GM23338 (cell line): ENCODE measurements around the gene SLC2A6. TPM values are rescaled to one million over a fixed set of nuclear protein-coding genes. Genes with fewer than 3 reads are reported as not detected.

ENCODE experiments used
- ATAC-seq: fragments of 200-7000 bp; cut with Tn5 transposase; 3 replicates; pipeline ENCODE4 v1.9.1; 2020
- DNase-seq: peaks from one replicate; pipeline ENCODE4 v3.0.0-alpha.2; 2015; ENCODE audit warnings: low spot score
- H2AFZ ChIP-seq: fragments of 200-600 bp; sonication (generic); 2 replicates; pipeline ENCODE4 v1.8.0; 2016; ENCODE audit warnings: antibody characterized with exemption, mild to moderate bottlenecking, moderate library complexity
- H3F3A ChIP-seq: fragments of 200-600 bp; sonication (generic); replicated peaks from 2 replicates; pipeline ENCODE4 v1.8.0; 2017; ENCODE audit warnings: antibody characterized with exemption, mixed run types, low read depth
- H3K27ac ChIP-seq: fragments of 200-600 bp; sonication (generic); 2 replicates; pipeline ENCODE4 v1.6.1; 2016; ENCODE audit warnings: low read depth
- H3K27me3 ChIP-seq: fragments of 200-600 bp; sonication (generic); 2 replicates; pipeline ENCODE4 v1.8.0; 2016; ENCODE audit warnings: mild to moderate bottlenecking, mixed run types, moderate library complexity; ENCODE audit not compliant: insufficient read depth
- H3K36me3 ChIP-seq: fragments of 200-600 bp; sonication (generic); 2 replicates; pipeline ENCODE4 v1.8.0; 2016; ENCODE audit warnings: mild to moderate bottlenecking; ENCODE audit not compliant: insufficient read depth
- H3K4me1 ChIP-seq: fragments of 200-600 bp; sonication (generic); 2 replicates; pipeline ENCODE4 v1.8.0; 2016; ENCODE audit warnings: mild to moderate bottlenecking, moderate library complexity; ENCODE audit not compliant: insufficient read depth
- H3K4me2 ChIP-seq: fragments of 200-600 bp; sonication (generic); 2 replicates; pipeline ENCODE4 v1.7.1; 2017; ENCODE audit warnings: mixed run types
- H3K4me3 ChIP-seq: fragments of 200-600 bp; sonication (generic); 2 replicates; pipeline ENCODE4 v1.6.1; 2016; ENCODE audit warnings: mixed run types
- H3K79me2 ChIP-seq: fragments of 200-600 bp; sonication (generic); replicated peaks from 2 replicates; pipeline ENCODE4 v1.8.0; 2017; ENCODE audit warnings: mild to moderate bottlenecking; ENCODE audit not compliant: insufficient read depth
- H3K9me2 ChIP-seq: fragments of 200-600 bp; sonication (generic); 2 replicates; pipeline ENCODE4 v1.8.0; 2017; ENCODE audit not compliant: insufficient read depth
- H4K20me1 ChIP-seq: fragments of 200-600 bp; sonication (generic); replicated peaks from 2 replicates; pipeline ENCODE4 v1.8.0; 2017; ENCODE audit warnings: mild to moderate bottlenecking; ENCODE audit not compliant: insufficient read depth
- H3K27ac Mint-ChIP-seq: 2 replicates; pipeline ENCODE4 v1.8.0; 2020; ENCODE audit warnings: inconsistent platforms, mild to moderate bottlenecking, moderate library complexity, mixed read lengths
- H3K27me3 Mint-ChIP-seq: 3 replicates; pipeline ENCODE4 v1.8.0; 2022; ENCODE audit warnings: low read depth, mild to moderate bottlenecking, moderate library complexity, mixed read lengths, inconsistent platforms; ENCODE audit not compliant: insufficient read depth, poor library complexity
- H3K36me3 Mint-ChIP-seq: 3 replicates; pipeline ENCODE4 v1.8.0; 2021; ENCODE audit warnings: low read depth, mild to moderate bottlenecking, inconsistent platforms, moderate library complexity, mixed read lengths
- H3K4me1 Mint-ChIP-seq: 3 replicates; pipeline ENCODE4 v1.8.0; 2020; ENCODE audit warnings: mild to moderate bottlenecking, inconsistent platforms, mixed read lengths
- H3K4me3 Mint-ChIP-seq: 3 replicates; pipeline ENCODE4 v1.8.0; 2021; ENCODE audit warnings: moderate library complexity, mild to moderate bottlenecking, inconsistent platforms, mixed read lengths
- H3K9me3 Mint-ChIP-seq: 3 replicates; pipeline ENCODE4 v1.8.0; 2020; ENCODE audit warnings: moderate library complexity, mild to moderate bottlenecking, inconsistent platforms, mixed read lengths
- CREB1 ChIP-seq: fragments of 250-450 bp; sonication (Bioruptor Pico); IDR thresholded peaks from 2 replicates; pipeline ENCODE4 v1.5.0; 2020; ENCODE audit warnings: low read depth, mild to moderate bottlenecking, moderate library complexity
- ETS1 ChIP-seq: IDR thresholded peaks from 2 replicates; pipeline ENCODE4 v1.6.1; 2016; ENCODE audit warnings: antibody characterized with exemption
- EZH2 ChIP-seq: fragments of 200-600 bp; sonication (generic); IDR thresholded peaks from one replicate; pipeline ENCODE4 v1.8.0; 2017; ENCODE audit warnings: antibody characterized with exemption, mild to moderate bottlenecking, low read depth; ENCODE audit not compliant: unreplicated experiment
- EZH2phosphoT487 ChIP-seq: fragments of 200-600 bp; sonication (generic); IDR thresholded peaks from one replicate; pipeline ENCODE4 v1.8.1; 2018; ENCODE audit warnings: antibody characterized with exemption; ENCODE audit not compliant: unreplicated experiment
- NANOG ChIP-seq: IDR thresholded peaks from 2 replicates; pipeline ENCODE4 v1.6.1; 2016; ENCODE audit warnings: antibody characterized with exemption, borderline replicate concordance
- POLR2AphosphoS5 ChIP-seq: IDR thresholded peaks from 2 replicates; pipeline ENCODE4 v1.6.1; 2016; ENCODE audit warnings: antibody characterized with exemption, low read depth
- STAT1 ChIP-seq: IDR thresholded peaks from one replicate; pipeline ENCODE4 v1.6.1; 2016; ENCODE audit warnings: antibody characterized with exemption; ENCODE audit not compliant: unreplicated experiment
- ZNF114 ChIP-seq: fragments of 250-450 bp; sonication (Bioruptor Pico); IDR thresholded peaks from 2 replicates; pipeline ENCODE4 v1.5.0; 2020; ENCODE audit warnings: mild to moderate bottlenecking, moderate library complexity
- ZNF331 ChIP-seq: fragments of 250-450 bp; sonication (Bioruptor Pico); IDR thresholded peaks from 2 replicates; pipeline ENCODE4 v1.5.0; 2020; ENCODE audit warnings: low read depth, mild to moderate bottlenecking, moderate library complexity
- polyA plus RNA-seq: library from polyadenylated mRNA; unstranded; fragments of >200 nt; fragmentation: Nextera tagmentation; extraction: Ambion mirVana; gene quantifications from 2 replicates; pipeline ENCODE4 v1.2.1, GENCODE V29; 2016
- total RNA-seq: library from RNA; depleted of rRNA; stranded (reverse); fragments of >200 nt; shearing (Covaris generic); gene quantifications from 2 replicates; pipeline ENCODE4 v1.2.3, GENCODE V29; 2014
- TF ChIP-seq, protein P1 (sequence below): IDR thresholded peaks from one replicate; pipeline ENCODE4 v1.6.1; 2018; ENCODE audit warnings: antibody characterized with exemption; ENCODE audit not compliant: unreplicated experiment

The SLC2A6 gene
- total and polyA plus RNA-seq, 2 experiments from 2014 or later, result 17.5 to 39.3 TPM

DNA sequence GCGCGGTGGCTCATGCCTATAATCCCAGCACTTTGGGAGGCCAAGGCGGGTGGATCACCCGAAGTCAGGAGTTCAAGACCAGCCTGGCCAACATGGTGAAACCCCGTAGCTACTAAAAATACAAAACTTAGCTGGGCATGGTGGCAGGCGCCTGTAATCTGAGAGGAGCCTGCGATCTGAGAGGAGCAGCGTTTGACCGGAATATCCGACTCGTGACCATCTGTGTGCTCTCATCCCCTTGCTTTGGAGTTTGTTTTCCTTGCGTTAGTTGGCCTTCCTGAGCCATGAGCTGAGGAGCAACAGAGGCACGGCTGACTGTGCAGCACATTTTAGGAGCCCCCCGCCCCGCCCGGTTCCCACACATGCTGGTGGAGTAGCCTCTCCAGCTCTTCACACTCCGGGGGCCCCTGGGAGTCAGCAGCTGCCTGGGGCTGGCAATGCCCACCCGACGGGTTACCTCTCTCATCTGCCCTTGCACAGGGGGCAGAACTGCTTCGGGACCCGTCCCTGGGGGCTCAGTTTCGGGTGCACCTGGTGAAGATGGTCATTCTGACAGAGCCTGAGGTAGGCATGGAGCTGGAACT, 53.8 kb downstream of the SLC2A6 start:
- Mint-ChIP-seq H3K4me1 (peaks cover 22% of the 10 kb centered on the region), H3K36me3 (peaks cover 10% of the 10 kb centered on the region), H3K9me3 (peaks cover 12% of the 10 kb centered on the region; the same call in 2 of the 3 replicates), H3K27me3 (peaks cover 20% of the 10 kb centered on the region), H3K27ac (no peak overlapping the region), H3K4me3 (no peak overlapping the region)
- H3K4me1 ChIP-seq, result peaks cover 4% of the 10 kb centered on the region; the same call in 1 of the 2 replicates
- H3K4me3 ChIP-seq, result no peak overlapping the region
- no peak overlapping the region for H3K4me2 ChIP-seq
- no peak overlapping the region for H3K27ac ChIP-seq
- no peaks in the 10 kb centered on the region for H3K79me2 ChIP-seq
- no peaks in the 10 kb centered on the region for H4K20me1 ChIP-seq
- H3K36me3 ChIP-seq, result no peaks in the 10 kb centered on the region
- peaks cover 2% of the 10 kb centered on the region for H3K27me3 ChIP-seq
- H3F3A ChIP-seq, result peaks cover 12% of the 10 kb centered on the region
- no peak overlapping the region for H2AFZ ChIP-seq
- TF ChIP-seq ZNF331 (CRISPR knock-in tag) (no peak), NANOG (no peak), EZH2 (no peak), ZNF114 (CRISPR knock-in tag) (no peak), STAT1 (no peak), CREB1 (CRISPR knock-in tag) (no peak), ETS1 (no peak)
- TF ChIP-seq, protein P1, sequence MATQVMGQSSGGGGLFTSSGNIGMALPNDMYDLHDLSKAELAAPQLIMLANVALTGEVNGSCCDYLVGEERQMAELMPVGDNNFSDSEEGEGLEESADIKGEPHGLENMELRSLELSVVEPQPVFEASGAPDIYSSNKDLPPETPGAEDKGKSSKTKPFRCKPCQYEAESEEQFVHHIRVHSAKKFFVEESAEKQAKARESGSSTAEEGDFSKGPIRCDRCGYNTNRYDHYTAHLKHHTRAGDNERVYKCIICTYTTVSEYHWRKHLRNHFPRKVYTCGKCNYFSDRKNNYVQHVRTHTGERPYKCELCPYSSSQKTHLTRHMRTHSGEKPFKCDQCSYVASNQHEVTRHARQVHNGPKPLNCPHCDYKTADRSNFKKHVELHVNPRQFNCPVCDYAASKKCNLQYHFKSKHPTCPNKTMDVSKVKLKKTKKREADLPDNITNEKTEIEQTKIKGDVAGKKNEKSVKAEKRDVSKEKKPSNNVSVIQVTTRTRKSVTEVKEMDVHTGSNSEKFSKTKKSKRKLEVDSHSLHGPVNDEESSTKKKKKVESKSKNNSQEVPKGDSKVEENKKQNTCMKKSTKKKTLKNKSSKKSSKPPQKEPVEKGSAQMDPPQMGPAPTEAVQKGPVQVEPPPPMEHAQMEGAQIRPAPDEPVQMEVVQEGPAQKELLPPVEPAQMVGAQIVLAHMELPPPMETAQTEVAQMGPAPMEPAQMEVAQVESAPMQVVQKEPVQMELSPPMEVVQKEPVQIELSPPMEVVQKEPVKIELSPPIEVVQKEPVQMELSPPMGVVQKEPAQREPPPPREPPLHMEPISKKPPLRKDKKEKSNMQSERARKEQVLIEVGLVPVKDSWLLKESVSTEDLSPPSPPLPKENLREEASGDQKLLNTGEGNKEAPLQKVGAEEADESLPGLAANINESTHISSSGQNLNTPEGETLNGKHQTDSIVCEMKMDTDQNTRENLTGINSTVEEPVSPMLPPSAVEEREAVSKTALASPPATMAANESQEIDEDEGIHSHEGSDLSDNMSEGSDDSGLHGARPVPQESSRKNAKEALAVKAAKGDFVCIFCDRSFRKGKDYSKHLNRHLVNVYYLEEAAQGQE, result no peak
- DNase-seq, result no peak
- H3K9me2 ChIP-seq, result no peaks in the 10 kb centered on the region
- no peak for ATAC-seq

GRCh38 chr9:133424187-133424586, 54.7 kb downstream of the SLC2A6 start:
- H3K27ac ChIP-seq, result no peak overlapping the region
- no peak overlapping the region for H3K4me2 ChIP-seq
- DNase-seq (no peak), ATAC-seq (no peak)
- Mint-ChIP-seq H3K27me3 (peaks cover 17% of the 10 kb centered on the region), H3K9me3 (peaks cover 12% of the 10 kb centered on the region; the same call in 2 of the 3 replicates), H3K36me3 (peaks cover 13% of the 10 kb centered on the region), H3K4me1 (peaks cover 25% of the 10 kb centered on the region), H3K27ac (no peak overlapping the region), H3K4me3 (no peak overlapping the region)
- H3K79me2 ChIP-seq, result no peaks in the 10 kb centered on the region
- H3K27me3 ChIP-seq, result no peaks in the 10 kb centered on the region
- H4K20me1 ChIP-seq, result no peaks in the 10 kb centered on the region
- H2AFZ ChIP-seq, result no peak overlapping the region
- peaks cover 12% of the 10 kb centered on the region; the same call in 1 of the 2 replicates for H3F3A ChIP-seq
- H3K4me1 ChIP-seq, result peaks cover 7% of the 10 kb centered on the region
- H3K36me3 ChIP-seq, result no peaks in the 10 kb centered on the region
- H3K4me3 ChIP-seq, result no peak overlapping the region
- H3K9me2 ChIP-seq, result no peaks in the 10 kb centered on the region
- TF ChIP-seq POLR2AphosphoS5 (no peak), ZNF331 (CRISPR knock-in tag) (no peak), ETS1 (no peak), EZH2phosphoT487 (no peak), STAT1 (no peak)
- TF ChIP-seq, protein P1, result no peak
